ENCODE data around the gene TIE1. TPM values are rescaled to one million over a fixed set of nuclear protein-coding genes. Genes with fewer than 3 reads are reported as not detected.

Gene TIE1
- total RNA-seq, 1 experiment from 2014 or later = not detected

GRCh38 chr1:43315963-43316737 is 15.4 kb downstream of the TIE1 start:
- BruUV-seq (replicated peaks) = no TSS peak
- Mint-ChIP-seq H3K36me3 (ENCODE audit: insufficient read depth, unreplicated experiment) (no peaks in the 10 kb centered on the region), H3K4me3 (ENCODE audit: unreplicated experiment) (no peak overlapping the region), H3K4me1 (ENCODE audit: low read depth, unreplicated experiment) (no peaks in the 10 kb centered on the region), H3K27ac (ENCODE audit: unreplicated experiment) (no peak overlapping the region), H3K9me3 (ENCODE audit: unreplicated experiment) (no peaks in the 10 kb centered on the region), H3K27me3 (ENCODE audit: insufficient read depth, unreplicated experiment) (no peaks in the 10 kb centered on the region)
- H3K27me3 ChIP-seq (replicated peaks; ENCODE audit: control insufficient read depth, insufficient read depth, low read length) = no peaks in the 10 kb centered on the region
- H3K9me3 ChIP-seq = no peaks in the 10 kb centered on the region
- TF ChIP-seq CTCF (IDR thresholded peaks at IDR 0.05; ENCODE audit: insufficient read depth in 1 of 2, low read depth in 1 of 2, low read length in 1 of 2, severe bottlenecking in 1 of 2, unreplicated experiment in 1 of 2) = no peak
- ChIA-PET CTCF (no interaction called here), POLR2A (no interaction called here)
- DNase-seq = no peak
- no peaks in the 10 kb centered on the region for H3K36me3 ChIP-seq (ENCODE audit: control insufficient read depth, insufficient read depth, low read length)
- no peaks in the 10 kb centered on the region for H3K4me1 ChIP-seq
- intact Hi-C loops (cut with micrococcal nuclease; ENCODE audit: unreplicated experiment) = no loop called here
- H3K4me3 ChIP-seq (ENCODE audit: low read depth, low read length) = no peak overlapping the region

GRCh38 chr1:43316738-43317520 is 16.1 kb downstream of the TIE1 start:
- H3K4me1 Mint-ChIP-seq (ENCODE audit: low read depth, unreplicated experiment) = no peaks in the 10 kb centered on the region
- no peaks in the 10 kb centered on the region for H3K36me3 ChIP-seq (ENCODE audit: control insufficient read depth, insufficient read depth, low read length)
- ChIA-PET CTCF (no interaction called here), POLR2A (no interaction called here)
- H3K4me1 ChIP-seq = no peaks in the 10 kb centered on the region
- intact Hi-C loops (cut with micrococcal nuclease; ENCODE audit: unreplicated experiment) = no loop called here
- no peak overlapping the region for H3K27ac Mint-ChIP-seq (ENCODE audit: unreplicated experiment)
- no peak overlapping the region for H3K4me3 ChIP-seq (ENCODE audit: low read depth, low read length)
- H3K4me3 Mint-ChIP-seq (ENCODE audit: unreplicated experiment) = no peak overlapping the region
- no peaks in the 10 kb centered on the region for H3K9me3 Mint-ChIP-seq (ENCODE audit: unreplicated experiment)
- no peaks in the 10 kb centered on the region for H3K27me3 Mint-ChIP-seq (ENCODE audit: insufficient read depth, unreplicated experiment)
- TF ChIP-seq CTCF (IDR thresholded peaks at IDR 0.05; ENCODE audit: insufficient read depth in 1 of 2, low read depth in 1 of 2, low read length in 1 of 2, severe bottlenecking in 1 of 2, unreplicated experiment in 1 of 2) = no peak
- BruUV-seq (replicated peaks) = no TSS peak
- no peaks in the 10 kb centered on the region for H3K27me3 ChIP-seq (replicated peaks; ENCODE audit: control insufficient read depth, insufficient read depth, low read length)
- DNase-seq = no peak
- H3K36me3 Mint-ChIP-seq (ENCODE audit: insufficient read depth, unreplicated experiment) = no peaks in the 10 kb centered on the region
- no peaks in the 10 kb centered on the region for H3K9me3 ChIP-seq

GRCh38 chr1:43317817-43318471 is 17.2 kb downstream of the TIE1 start:
- ChIA-PET POLR2A (no interaction called here), CTCF (no interaction called here)
- no peak for DNase-seq
- Histone ChIP-seq H3K36me3 (ENCODE audit: control insufficient read depth, insufficient read depth, low read length) (no peaks in the 10 kb centered on the region), H3K4me1 (no peaks in the 10 kb centered on the region), H3K4me3 (ENCODE audit: low read depth, low read length) (no peak overlapping the region), H3K9me3 (no peaks in the 10 kb centered on the region), H3K27me3 (replicated peaks; ENCODE audit: control insufficient read depth, insufficient read depth, low read length) (no peaks in the 10 kb centered on the region)
- no peak overlapping the region for H3K4me3 Mint-ChIP-seq (ENCODE audit: unreplicated experiment)
- TF ChIP-seq CTCF (IDR thresholded peaks at IDR 0.05; ENCODE audit: insufficient read depth in 1 of 2, low read depth in 1 of 2, low read length in 1 of 2, severe bottlenecking in 1 of 2, unreplicated experiment in 1 of 2) = no peak
- no TSS peak for BruUV-seq (replicated peaks)
- H3K27ac Mint-ChIP-seq (ENCODE audit: unreplicated experiment) = no peak overlapping the region
- intact Hi-C loops (cut with micrococcal nuclease; ENCODE audit: unreplicated experiment) = no loop called here
- H3K9me3 Mint-ChIP-seq (ENCODE audit: unreplicated experiment) = no peaks in the 10 kb centered on the region
- no peaks in the 10 kb centered on the region for H3K27me3 Mint-ChIP-seq (ENCODE audit: insufficient read depth, unreplicated experiment)
- H3K4me1 Mint-ChIP-seq (ENCODE audit: low read depth, unreplicated experiment) = no peaks in the 10 kb centered on the region
- no peaks in the 10 kb centered on the region for H3K36me3 Mint-ChIP-seq (ENCODE audit: insufficient read depth, unreplicated experiment)
